ENCODE measurements around the gene GANAB. TPM values are rescaled to one million over a fixed set of nuclear protein-coding genes. Genes with fewer than 3 reads are reported as not detected.

The GANAB gene
- total RNA-seq, 4 donors from 2014 or later, result 108 to 166 (median 128) TPM

DNA sequence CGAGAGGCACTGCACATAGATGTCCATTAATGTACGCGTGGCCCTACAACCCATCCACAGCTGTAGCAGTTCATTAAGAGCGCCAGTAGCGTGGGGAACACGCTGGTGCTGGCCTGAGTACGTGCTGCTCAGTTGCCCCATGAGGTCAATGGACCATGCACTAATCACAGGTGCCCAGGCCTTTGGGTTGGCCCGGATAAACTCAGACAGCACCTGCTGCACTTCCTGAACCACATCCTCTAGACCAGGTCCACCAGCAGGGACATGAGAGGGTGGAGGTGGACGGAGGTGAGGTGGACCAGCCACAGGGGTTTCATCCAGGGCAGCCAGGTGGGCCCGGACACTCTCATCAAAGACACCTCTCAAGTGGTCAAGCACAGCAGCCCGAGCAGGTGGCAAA, 3.1 kb upstream of the GANAB start:
- TF ChIP-seq, protein P1, sequence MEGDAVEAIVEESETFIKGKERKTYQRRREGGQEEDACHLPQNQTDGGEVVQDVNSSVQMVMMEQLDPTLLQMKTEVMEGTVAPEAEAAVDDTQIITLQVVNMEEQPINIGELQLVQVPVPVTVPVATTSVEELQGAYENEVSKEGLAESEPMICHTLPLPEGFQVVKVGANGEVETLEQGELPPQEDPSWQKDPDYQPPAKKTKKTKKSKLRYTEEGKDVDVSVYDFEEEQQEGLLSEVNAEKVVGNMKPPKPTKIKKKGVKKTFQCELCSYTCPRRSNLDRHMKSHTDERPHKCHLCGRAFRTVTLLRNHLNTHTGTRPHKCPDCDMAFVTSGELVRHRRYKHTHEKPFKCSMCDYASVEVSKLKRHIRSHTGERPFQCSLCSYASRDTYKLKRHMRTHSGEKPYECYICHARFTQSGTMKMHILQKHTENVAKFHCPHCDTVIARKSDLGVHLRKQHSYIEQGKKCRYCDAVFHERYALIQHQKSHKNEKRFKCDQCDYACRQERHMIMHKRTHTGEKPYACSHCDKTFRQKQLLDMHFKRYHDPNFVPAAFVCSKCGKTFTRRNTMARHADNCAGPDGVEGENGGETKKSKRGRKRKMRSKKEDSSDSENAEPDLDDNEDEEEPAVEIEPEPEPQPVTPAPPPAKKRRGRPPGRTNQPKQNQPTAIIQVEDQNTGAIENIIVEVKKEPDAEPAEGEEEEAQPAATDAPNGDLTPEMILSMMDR (IDR thresholded peaks at IDR 0.05), result no peak
- ATAC-seq (ENCODE audit: low FRiP score) (no peak), DNase-seq (ENCODE audit: low spot score) (no peak)

DNA sequence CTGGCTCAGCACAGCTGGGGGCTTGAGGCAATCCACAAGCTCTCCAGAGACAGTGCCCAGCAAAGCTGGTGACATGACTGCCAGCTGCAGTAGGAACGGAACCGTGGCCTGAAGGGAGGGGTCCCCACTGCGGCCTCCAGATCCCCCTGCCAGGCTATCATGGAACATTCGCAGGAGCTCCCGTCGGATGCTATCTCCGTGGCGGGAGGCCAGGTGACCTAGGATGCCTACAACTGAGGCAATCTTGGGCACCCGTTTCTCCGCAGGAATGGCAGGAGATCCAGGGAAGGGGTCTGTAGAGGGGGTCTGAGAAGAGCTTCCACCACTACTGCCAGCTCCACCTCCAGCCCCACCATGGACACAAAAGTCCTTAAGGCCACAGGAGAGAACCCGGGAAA, 2.6 kb upstream of the GANAB start:
- DNase-seq (ENCODE audit: low spot score) (no peak), ATAC-seq (ENCODE audit: low FRiP score) (no peak)
- TF ChIP-seq, protein P1 (IDR thresholded peaks at IDR 0.05), result no peak

DNA sequence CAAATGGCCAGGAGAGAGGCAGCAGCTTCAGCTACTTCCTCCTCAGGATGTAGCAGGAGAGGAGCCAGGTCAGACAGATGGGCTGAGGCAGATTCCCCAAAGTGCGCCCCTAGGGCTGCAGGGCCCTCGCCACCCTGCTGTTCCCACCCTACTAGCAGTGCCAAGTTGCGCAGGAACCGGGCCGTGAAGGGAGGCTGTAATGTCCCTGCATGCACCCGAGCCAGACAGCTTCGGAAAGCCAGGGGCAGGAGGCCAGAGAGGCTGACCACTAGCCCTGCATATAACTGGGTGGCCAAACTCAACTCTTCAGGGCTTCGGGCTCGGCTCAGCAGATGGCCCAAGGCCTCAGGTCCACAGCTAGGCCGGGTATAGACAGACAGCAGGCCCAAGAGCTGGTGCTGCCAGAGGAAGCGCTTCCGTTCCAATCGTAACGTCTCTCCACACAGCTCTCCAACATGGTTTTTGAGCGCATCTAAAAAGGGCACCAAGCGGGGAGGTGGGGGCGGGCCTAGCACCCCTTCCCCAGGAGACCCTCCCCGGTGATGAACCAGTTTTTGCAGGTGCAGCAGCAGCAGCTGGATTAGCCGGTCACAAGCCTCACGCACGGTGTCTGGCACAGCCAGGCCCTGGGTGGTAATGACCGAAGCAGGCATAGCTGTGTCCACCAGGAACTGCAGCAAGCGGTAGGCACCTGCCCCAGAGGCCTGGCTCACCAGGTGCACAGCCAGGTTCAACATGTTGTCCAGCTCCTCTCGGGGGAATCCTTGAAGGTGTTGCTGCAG, 2.0 kb upstream of the GANAB start:
- ATAC-seq (ENCODE audit: low FRiP score) (no peak), DNase-seq (ENCODE audit: low spot score) (no peak)
- TF ChIP-seq, protein P1 (IDR thresholded peaks at IDR 0.05), result no peak

DNA sequence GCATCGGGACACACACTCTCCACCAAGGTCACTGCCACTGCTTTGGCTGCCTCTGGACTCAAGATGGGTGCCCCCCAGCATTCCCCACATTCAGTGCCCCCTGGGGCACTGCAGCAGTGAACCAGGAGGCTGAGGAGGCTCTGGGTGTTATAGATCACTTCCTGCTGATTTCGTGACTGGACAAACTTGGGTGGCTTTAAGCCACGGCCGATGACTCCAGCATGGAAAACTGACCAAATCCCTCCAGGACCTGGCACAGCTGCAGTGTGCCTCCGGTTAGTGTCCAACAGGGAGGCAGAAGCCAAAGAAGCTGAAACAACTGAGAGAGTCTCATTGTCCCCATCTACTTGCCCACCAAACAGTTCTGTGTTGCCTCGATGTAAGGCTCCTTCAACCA, 1.2 kb upstream of the GANAB start:
- TF ChIP-seq, protein P1 (IDR thresholded peaks at IDR 0.05), result no peak
- ATAC-seq (ENCODE audit: low FRiP score), result no peak

DNA sequence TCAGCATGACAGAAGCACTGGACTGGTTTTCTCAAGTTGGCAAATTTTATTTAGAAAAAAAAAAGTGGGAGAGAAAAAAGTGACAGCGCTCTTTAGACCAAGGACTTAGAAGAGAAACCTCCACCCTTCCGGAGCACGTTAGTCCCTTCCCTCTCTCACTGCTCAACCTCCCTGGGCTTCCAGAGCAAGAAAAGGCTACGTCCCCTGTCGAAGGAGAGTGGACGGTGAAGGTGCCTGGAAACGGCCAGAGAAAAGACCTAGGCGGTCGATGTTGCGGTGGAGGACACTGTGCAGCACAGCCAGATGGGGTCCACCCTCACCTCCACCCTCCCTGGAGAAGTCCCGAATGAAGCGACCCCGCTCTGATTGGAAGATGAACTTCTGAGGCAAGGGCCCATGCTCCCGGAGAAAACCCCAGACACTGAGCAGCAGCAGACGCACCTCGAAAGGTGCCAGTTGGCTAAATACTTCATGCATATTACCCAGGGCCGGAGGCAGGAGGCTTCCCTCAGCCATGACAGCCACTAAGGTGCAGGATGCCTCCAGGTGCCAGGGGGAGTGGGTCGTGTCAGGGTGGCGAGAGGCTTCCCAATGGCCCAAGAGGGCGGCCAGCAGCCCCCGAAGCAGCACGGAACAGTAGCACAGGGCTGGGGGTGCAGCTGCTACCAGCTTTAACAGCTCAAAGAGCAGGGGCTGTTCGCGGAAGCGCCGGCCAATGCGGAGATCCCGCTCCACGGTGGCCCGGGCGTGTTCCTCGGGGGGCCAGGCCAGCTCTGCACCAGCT, 604 bp upstream of the GANAB start:
- DNase-seq (ENCODE audit: low spot score), result no peak
- no peak for ATAC-seq (ENCODE audit: low FRiP score)
- TF ChIP-seq, protein P1 (IDR thresholded peaks at IDR 0.05), result no peak

More for the DNA sequence above, 1.2 kb upstream of the GANAB start:
- no peak for DNase-seq (ENCODE audit: low spot score)

DNA sequence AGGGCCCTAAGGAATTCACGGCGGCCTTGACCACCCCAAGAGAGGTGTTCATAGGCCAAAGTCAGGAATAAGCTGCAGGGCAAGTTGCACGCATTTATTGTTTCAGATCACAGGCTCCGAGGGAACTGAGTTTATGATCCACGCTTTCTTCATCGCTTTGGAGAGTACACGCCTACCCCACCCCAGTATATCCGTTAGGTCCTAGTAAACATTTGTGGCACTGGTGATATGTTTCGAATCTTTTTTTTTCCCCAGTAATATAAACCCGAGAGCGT, 805 bp downstream of the GANAB start:
- DNase-seq (ENCODE audit: low spot score) (no peak), ATAC-seq (ENCODE audit: low FRiP score) (no peak)
- TF ChIP-seq, protein P1 (IDR thresholded peaks at IDR 0.05), result no peak

DNA sequence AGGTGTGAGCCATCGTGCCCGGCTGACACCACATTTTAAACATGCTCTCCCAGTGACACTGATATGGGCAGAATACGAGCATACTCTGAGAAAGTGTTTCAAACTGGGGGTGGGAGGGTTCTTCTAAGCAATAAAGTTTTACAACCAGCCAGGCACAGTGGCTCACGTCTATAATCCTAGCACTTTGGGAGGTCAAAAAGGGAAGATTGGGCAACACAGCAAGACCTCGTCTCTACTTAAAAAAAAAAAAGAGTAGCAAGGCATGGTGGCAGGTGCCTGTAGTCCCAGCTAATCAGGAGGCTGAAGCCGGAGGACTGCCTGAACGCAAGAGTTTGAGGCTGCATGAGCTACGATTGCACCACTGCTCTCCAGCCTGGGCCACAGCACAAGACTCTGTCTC, 2.2 kb downstream of the GANAB start:
- DNase-seq (ENCODE audit: low spot score) (no peak), ATAC-seq (ENCODE audit: low FRiP score) (no peak)
- TF ChIP-seq, protein P1 (IDR thresholded peaks at IDR 0.05), result no peak

Data from omental fat pad (tissue), 4 donors.